HG02571 (cell line): ENCODE data around the gene PFDN5.

ENCODE experiments used
- ATAC-seq: cut with Tn5 transposase; IDR thresholded peaks from one replicate; pipeline ENCODE4 v1.9.1; 2021; ENCODE audit warnings: mild to moderate bottlenecking, moderate library complexity; ENCODE audit not compliant: unreplicated experiment

The PFDN5 gene

DNA sequence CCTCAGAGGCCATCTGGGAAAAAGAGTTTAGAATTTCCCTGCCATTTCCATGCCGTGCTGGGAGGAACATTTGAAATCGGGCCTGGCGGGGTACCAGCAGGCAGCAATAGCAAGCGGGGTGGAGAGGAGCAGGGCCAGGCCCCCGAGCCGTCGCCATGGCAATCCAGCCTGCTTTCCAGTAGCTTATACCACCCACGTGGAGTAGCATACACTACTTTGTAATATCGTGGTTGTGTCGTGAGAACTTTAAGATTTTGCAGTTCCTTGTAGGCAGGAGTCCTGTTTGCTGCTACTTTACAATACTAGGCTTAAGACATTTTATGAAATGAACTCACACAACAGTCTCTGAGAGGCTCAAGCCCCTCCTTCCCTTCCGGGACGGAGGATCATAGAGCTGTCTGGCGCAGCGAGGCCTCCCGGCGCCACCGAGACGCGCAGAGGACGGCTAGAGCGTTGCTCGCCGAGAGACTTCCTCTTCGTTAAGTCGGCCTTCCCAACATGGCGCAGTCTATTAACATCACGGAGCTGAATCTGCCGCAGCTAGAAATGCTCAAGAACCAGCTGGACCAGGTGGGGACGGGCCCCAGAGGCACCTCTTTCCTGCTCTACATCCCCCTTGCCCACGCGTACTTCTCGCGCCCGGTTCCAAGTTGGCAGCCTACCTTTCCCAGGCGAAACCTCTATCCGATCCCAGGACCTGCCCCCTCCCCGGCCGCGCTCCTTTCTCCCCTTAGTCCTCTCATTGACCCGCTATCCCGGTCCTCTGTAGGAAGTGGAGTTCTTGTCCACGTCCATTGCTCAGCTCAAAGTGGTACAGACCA lies at the start of gene PFDN5:
PFDN5 (plus strand) TSS at position 473 of the 821 bp plus-strand sequence; CDS start at position 499, 26 bp downstream.
- ATAC-seq, result peak; percentile 82

DNA sequence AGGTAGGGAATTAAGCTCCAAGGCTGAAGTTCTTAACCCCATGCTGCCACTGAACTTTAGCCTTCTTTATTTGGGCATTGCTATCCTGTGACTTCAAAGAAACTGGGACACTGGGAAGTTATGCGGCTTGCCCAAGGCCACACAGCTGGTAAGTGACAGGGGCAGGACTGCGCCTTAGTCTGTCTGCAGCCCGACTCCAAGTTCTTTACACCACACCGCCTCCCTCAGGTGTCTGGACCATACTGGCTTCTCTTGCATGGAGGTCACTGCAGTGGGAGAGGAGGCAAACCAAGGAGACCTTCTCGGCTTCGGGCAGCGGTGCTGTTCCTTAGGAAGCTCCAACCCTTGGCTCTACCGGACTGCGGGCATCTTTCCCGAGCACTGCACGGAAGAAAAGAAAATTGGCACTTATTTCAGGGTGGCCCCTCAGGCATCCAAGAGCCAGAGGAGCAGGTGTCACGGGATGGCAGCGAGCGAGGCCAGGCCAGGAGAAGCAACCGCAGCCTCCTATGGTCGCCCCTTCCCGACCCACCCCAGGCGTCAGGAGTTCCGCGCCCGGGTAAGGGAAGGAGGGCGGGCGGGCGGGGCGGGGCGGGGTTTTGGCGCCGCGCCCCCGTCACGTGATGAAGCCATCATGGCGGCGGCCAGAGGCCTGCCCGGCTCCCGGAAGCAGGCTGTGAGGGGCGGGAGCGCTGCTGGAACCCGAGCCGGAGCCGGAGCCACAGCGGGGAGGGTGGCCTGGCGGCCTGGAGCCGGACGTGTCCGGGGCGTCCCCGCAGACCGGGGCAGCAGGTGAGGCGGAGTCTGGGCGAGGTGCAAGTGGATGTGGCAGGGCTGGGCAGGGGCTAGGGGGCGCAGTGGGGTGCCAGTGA lies 43.6 kb upstream of the PFDN5 start:
- peak; percentile 75 for ATAC-seq

DNA sequence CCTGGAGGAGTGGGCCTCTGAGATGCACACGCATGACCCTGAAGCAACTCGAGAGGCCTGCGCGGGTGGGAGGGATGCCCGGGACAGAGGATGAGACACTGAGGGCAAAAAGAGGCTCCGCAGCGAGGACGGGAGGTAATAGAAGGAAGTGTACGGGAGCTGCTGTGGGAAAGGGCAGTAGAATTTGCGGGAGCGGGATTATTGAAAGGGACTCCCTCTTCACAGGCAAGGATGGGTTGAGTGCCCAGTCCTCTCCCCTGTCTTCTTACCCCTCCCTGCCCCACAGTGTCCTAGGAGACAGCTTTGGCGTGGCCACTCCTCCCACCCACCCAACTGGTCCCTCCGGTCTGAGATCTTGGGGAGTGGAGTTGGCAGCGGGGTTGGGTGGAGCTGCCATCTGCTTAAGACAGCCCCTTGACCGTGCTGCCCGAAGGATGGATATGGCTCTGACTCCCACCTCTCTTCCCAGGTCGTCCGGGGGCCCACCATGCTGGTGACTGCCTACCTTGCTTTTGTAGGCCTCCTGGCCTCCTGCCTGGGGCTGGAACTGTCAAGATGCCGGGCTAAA lies 42.9 kb upstream of the PFDN5 start:
- peak; percentile 5 for ATAC-seq

DNA sequence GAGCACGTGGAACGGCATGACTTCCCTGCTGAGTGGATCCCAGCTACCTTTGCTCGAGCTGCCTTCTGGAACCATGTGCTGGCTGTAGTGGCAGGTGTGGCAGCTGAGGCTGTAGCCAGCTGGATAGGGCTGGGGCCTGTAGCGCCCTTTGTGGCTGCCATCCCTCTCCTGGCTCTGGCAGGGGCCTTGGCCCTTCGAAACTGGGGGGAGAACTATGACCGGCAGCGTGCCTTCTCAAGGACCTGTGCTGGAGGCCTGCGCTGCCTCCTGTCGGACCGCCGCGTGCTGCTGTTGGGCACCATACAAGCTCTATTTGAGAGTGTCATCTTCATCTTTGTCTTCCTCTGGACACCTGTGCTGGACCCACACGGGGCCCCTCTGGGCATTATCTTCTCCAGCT lies 42.0 kb upstream of the PFDN5 start:
- ATAC-seq, result no peak

DNA sequence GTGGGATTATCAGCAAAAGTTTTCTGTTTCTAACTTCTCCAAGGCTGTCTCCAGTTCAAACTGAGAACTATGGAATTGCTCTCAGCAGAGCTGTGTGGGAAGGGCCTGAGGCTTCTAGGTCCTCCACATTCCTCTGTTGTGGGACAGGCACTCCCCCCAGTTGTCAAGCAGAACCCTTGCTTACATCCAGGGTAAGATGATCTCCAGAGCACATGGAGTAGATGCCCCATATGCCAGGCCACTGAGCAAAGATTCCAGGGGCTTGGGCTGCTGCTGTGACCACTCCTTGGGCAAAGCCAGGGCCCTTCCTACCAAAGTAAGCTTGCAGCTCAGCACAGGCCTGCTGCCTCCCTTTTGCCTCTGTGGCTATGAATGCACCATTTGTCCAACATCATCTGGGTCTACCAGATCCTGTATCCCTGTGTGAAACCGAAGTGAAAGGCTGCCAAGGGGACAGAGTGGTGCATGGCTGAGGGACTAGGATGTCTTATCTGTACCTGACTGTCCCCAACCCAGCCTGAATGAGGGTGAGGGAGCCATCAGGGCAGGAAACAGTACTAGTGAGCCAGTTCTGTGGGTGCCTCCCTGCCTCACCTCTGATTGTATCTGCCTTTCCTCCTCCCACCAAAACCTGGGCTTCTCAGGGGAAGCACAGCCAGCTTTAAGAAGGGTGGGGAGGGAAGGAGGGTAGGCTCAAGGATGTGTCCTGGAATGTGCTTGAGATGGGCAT lies 40.4 kb upstream of the PFDN5 start:
- ATAC-seq, result no peak

DNA sequence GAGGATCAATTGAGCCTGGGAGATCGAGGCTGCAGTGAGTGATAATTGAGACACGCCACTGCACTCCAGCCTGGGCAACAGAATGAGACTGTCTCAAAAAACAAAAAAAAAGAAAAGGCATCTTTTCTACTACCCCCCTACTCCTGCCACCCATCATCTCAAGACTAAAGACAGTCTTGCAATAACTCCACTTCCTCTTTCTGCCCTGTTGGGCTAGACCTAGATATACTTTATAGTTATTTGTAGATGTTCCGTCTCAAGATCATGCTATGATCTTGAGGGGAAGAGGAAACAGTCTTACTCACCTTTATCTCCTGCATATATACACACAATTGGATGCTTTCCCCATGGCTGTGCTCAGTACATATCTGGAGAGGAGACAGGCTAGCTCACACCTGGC lies 39.3 kb upstream of the PFDN5 start:
- no peak for ATAC-seq

DNA sequence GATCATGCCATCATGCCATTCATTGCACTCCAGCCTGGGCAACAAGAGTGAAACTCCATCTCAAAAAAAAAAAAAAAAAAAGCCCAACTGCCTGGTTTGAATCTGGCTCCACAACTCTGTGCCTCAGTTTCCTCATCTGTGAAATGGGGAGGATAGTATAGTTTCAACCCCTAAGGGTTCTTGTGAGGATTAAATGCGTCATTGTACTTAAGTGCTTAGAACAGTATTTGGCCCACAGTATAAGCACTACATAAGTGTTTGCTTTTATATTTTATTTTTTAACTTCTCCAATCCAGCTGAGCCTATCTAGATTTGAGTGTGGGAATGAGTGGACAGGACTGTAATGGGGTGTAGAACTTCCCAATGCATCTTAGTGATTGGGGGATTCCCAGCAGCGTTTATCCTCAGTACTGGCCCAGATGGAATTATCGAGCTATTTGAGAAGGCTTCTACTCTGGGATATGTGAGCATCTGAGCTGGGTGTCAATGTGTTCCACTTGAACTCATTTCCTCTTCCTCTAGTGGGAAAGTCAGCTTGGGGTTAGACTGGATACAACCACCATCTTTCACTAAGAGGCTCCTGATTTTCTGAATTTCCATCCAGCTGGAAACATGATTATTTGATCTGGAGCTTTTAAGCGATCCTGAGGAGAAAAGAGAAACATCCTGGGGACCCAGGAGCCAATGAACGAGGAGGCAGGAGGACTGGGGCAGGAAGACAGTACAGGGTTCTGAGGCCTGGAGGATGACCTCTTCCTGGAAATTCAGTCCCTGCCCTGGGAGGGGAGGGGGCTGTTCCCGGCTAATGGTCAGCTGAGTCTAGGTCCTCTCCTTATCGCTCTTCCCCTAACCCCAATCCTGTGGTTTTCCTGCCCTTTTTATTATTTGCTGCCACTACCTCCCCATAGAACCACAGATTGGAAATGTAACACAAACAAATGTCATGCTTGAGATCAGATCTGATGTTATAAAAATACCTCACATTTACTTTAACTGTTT lies 36.5 kb upstream of the PFDN5 start:
- no peak for ATAC-seq

DNA sequence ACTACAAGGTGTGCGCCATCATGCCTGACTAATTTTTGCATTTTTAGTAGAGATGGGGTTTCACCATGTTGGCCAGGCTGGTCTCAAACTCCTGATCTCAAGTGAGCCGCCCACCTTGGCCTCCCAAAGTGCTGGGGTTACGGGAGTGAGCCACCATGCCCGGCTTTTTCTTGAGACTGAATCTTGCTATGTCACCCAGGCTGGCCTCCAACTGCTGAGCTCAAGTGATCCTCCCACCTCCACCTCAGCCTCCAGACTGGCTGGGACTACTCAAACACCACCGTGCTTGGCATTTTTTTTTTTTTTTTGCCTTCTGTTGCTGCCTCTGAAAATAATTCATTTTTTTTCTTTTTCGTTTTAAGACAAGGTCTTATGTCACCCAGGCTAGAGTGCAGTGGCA lies 35.5 kb upstream of the PFDN5 start:
- no peak for ATAC-seq

DNA sequence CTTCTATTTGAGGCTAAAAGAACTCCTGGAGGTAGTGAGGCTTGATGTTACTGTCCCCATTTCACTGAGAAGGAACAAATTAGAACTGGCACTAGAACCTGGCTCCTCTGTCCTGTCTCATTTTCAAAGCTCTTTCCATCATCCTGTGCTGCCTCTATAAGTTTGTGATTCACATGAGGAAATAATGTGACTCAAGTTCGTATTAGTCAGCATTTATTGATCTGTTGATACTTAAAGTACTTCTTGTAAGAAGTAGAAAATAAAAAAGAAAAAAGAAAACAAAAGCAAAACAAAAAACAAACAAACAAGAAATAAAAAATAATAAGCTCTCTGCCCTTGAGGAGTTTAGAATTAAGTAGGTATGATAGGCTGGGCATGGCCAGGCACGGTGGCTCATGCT lies 29.6 kb upstream of the PFDN5 start:
- ATAC-seq, result no peak

DNA sequence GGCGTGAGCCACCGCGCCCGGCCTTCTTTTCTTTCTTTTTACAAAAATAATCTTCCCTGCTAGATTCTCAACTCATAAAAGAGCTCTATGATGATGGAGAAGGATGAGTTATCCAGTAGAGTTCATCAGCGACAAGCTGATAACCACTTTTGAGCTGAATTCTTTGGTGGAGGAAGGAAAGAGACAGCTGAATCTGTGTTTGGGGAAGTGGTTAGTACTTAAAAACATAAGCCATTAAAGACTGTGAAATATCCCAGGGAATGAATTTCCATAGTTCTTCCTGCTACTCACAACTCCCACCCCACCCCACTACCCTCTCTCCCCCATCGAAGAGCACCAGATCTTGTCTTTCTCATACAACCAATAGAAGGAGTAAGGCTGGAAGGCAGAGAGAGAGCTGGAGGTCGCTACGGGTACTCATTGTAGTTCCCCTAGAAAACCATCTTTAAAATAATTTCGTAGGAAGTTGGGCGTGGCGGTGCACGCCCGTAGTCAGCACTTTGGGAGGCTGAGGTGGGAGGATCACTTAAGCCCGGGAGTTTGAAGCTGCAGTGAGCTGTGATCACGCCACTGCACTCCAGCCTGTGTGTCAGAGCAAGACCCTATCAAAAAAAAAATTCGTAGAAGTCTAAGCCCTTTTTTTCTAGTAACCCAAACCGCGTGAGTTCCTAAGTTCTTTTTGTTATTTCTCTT lies 27.9 kb upstream of the PFDN5 start:
- ATAC-seq, result no peak

DNA sequence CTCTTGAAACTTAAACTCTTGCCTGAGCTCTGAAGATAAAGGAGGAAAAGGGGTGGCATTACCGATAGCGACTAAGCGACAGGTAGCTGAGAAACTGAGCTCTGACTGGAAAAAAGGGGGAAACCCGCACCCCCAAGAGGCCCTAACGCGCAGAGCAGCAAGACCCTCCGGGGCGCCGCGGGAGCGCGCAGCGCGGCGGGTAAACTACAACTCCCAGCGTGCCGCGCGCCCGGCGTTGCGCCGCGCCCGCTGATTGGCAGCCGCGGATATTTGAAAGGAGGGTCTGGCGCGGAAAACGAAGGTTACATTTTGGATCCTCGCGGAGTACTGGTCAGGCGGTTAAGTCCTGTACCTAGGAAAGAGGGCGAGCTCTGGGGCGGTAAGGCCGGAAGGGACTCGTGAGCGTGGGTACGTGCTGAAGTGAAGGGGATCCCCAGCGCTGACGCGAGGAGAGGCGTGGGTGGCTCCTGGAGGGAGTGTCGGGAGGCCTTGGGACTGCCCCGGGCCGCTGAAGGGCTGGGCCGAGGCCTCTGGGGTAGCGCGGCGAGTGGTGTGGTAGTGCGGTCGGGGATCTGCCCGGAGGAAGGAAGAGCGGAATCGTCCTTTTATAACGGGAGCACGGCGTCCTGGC lies 27.2 kb upstream of the PFDN5 start, which contains the start of gene ESPL1:
ESPL1 (plus strand) TSS at position 301 of the 631 bp plus-strand sequence. CDS start 468 bp downstream, outside the sequence.
- peak; percentile 74 for ATAC-seq

DNA sequence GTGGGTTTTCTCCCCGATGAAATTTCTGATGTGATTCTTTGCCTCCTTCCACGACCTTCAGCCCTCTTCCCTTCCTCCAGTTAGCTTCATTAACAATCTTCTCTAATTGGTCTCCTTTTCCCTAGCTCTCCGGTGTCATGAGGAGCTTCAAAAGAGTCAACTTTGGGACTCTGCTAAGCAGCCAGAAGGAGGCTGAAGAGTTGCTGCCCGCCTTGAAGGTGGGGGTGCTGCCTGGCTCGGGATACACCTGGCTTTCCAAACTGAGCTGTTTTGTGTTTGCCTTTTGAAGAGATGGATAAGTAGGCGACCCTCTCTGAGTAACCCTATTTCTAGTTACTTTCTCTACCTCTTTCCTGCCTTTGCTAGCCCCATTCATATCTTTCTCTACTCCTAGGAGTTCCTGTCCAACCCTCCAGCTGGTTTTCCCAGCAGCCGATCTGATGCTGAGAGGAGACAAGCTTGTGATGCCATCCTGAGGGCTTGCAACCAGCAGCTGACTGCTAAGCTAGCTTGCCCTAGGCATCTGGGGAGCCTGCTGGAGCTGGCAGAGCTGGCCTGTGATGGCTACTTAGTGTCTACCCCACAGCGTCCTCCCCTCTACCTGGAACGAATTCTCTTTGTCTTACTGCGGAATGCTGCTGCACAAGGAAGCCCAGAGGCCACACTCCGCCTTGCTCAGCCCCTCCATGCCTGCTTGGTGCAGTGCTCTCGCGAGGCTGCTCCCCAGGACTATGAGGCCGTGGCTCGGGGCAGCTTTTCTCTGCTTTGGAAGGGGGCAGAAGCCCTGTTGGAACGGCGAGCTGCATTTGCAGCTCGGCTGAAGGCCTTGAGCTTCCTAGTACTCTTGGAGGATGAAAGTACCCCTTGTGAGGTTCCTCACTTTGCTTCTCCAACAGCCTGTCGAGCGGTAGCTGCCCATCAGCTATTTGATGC lies 26.4 kb upstream of the PFDN5 start:
- no peak for ATAC-seq

DNA sequence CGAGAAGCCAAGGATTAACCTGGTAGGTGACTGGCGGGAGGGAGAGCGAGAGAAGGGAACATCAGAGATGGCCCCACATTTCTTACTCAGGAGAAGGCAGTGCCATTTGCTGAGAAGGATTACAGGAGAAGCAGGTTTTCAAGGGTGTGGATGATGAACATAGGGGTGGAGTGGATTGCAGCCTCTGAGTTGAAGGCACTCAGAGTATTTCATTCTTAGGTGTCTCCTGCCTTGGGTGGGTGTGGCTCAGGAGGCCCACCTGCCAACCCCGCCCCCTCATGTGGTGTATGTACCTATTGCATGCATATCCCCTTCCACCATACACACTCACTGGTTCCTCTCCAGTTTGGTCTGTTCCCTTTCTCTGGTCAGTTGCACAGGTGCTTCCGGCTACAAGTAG lies 20.9 kb upstream of the PFDN5 start:
- ATAC-seq, result no peak

DNA sequence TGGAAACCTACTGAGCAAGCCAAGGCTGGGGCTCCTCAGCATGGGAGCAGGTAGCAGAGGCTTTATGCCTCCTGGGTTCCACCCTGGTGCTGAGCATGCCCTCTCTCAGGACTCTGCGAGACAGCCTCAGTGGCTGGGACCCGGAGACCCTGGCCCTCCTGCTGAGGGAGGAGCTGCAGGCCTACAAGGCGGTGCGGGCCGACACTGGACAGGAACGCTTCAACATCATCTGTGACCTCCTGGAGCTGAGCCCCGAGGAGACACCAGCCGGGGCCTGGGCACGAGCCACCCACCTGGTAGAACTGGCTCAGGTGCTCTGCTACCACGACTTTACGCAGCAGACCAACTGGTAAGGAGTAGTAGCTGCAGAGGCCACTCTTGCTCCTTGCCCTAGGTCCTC lies 18.8 kb upstream of the PFDN5 start:
- ATAC-seq, result no peak

DNA sequence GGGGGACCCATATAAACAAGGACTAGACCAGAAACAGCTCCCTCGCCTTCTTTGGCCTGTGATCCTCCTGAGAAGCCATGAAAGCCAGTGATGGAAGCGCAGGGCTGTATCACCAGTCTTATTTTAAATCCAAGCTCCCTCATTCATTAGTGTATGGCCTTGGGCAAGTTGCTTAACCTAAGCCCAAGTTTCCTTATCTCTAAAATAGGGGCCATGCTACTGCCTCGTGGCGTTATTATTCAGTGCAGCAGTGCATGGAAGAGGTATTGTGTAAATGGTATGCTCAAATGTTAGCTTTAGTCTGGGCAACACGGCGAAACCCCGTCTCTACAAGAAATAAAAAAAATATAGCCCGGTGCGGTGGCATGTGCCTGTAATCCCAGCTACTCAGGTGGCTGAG lies 17.4 kb upstream of the PFDN5 start:
- ATAC-seq, result no peak

DNA sequence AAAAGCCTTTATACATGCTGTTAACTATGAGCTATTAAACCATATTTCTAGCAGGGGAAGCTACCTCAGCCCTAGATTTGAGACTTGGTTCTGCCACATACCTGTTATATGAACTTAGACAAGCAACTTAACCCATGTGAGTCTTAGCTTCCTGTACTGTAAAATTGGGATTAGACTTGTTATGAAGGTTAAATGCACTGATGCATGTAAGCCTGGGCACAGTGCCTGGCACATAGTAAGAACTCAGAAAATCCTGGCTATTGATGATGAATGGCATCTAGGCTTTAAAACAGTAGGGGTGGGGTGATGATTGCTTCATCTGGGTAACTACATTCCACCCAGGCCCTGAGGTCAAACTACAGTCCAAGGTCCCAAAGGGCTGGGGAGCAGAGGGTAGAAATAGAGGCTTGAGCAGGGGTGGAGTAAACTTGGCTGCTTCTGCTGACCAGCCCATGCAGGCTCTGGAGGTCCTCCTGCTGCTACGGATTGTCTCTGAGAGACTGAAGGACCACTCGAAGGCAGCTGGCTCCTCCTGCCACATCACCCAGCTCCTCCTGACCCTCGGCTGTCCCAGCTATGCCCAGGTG lies 16.0 kb upstream of the PFDN5 start:
- no peak for ATAC-seq

DNA sequence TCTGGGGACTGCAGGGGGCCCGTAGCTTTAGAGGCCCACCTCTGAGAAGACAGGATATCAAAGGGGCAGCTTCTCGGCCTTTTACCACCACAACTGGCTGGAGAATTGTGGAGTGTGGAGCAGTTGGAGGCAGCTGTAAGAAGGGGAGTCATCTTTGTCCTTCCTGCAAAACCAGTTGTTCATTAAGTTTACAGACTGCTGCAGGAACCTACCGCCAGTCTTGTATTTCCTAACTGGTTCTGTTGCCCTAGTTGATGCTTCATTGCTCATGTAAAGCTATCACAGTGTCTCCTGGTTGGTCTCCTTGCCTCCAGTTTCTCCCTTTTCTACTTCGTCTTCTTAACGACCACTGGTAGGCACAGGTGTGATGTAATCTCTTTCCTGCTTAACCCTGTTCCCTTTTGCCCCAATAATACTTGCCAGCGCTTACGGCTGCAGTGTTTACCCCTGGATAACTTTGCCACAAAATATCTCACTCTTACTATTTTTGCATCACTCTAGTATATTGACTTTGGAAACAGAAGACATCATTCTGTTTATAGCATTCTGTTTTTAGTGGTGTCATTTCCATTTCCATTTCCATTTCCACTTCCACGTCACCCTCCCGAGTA lies 15.3 kb upstream of the PFDN5 start:
- ATAC-seq, result no peak
